CD4-positive, alpha-beta T cell treated with Interleukin-1 beta for 1 hour (primary cell): Measurements from ENCODE around the gene ZFR2.
"Not testable (repeated sequence)": the region's sequence is repeated elsewhere in the genome, so short reads cannot be mapped to it uniquely, and the experiment has no call there.

Experiments used
- DNase-seq, 2 donors: peaks; one replicate each; pipeline ENCODE4 v3.0.0-alpha.2; 2020 to 2022

The ZFR2 gene

DNA sequence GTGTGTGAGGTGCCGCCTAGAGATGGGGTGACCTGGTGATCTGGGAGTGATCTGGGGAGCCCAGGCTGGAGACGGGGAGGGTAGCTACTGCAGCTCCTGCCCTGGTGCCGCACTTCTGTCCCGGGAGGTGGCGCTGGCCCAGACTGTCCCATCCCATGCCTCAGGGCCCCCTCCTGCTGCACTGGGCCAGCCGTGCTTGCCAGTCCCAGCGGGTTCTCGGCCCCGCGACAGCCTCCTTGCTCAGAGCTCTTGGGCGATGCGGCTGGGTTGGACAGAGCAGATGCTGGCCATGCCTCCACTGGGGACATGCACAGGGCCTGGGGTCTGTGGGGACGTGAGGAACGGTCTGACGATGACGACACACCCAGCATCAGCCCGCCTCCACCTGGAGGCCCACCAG lies 99.3 kb downstream of the ZFR2 start:
- DNase-seq, result no peak

- no peak for DNase-seq
Measured at GRCh38 chr19:3768748-3769099, 100.1 kb downstream of the ZFR2 start.

DNA sequence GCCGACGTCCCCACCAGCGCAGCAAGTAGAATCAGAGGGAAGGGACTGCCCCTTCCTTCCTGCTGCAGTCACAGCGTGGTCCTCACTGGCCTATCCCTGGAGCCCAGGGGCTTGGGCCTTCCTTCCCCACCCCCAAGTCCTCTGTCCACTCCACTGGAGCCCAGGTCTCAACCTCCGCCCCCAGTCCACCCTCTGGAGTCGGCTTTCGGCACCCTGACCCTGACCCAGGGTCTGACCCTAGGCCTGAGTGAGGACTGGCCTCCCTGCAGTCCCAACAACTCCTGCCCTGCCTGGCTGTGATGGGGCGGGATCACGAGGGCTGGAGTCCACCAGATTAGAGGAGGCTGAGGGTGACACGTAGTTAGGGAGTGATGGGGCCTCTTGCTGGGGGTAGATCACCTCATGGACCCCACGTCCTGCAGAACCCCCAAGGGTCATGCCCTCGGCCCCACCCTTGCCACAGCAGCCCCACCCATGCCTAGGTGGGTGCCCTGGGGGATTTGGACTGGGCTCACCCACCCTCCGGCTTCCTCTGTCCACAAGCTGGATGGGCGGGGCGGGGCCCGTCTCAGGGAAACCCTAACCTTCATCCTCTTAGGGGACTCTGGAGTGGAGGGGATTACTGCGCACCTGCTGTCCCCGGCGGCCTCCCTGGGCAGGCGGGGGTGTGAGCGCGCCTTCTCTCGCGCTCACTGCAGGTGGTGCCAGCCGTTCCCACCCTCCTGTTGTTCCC lies 100.7 kb downstream of the ZFR2 start:
- no peak for DNase-seq

- no peak for DNase-seq
Measured at GRCh38 chr19:3767050-3767449, 101.8 kb downstream of the ZFR2 start.

- DNase-seq, result no peak
Measured at GRCh38 chr19:3766520-3766919, 102.3 kb downstream of the ZFR2 start.

- not testable (repeated sequence) for DNase-seq
Measured at GRCh38 chr19:3765757-3766156, 103.1 kb downstream of the ZFR2 start.

- no peak for DNase-seq
Measured at GRCh38 chr19:3765121-3765520, 103.7 kb downstream of the ZFR2 start.

DNA sequence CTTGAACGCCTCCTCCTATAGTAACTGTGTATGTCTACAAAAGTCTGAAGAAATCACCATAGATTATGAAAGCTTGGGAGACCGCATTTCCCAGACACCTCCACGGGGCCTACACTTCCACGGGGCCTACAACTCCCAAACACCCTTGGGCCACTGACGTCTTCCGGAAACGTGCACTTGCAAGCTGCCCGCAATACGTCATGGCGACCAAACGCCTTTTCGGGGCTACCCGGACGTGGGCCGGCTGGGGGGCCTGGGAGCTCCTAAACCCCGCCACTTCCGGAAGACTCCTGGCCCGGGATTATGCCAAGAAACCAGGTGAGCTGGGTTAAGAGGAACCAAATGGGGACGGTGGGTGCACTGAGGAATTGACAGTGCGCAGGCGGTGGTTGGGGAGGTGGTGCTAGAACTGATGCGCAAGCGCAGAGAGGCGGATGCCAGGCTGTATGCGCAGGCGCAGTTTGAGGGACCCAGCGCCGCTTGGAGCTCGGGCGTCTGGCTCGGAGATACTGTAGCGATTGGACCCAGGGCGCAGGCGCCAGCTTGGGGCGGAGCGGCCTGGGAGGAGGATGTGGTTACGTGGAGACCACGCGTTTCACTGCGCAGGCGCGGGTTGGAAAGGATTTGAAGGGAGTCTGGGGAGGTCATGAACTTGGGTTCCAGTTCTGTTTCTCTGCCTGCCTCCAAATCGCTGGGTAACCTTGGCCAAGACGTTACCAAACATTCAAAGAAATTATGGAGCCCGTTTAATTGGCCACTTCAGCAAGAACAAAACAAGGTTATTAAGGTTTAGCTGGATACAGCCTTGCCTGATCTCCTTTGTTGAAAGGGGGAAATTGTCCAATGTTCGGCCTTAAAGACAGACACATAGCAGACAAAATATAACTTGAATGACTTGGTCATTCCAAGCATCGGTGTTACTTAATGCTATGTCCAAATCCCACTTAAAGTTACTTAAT lies 106.1 kb downstream of the ZFR2 start, which contains the start of gene MRPL54:
Gene MRPL54, plus strand, starts transcription at position 182 of the 959 bp plus-strand sequence. Its CDS starts 19 bp downstream, at position 201.
- DNase-seq, result peak; percentile 99 to 100

GRCh38 chr19:3762130-3762473 lies 106.7 kb downstream of the ZFR2 start:
- DNase-seq, result no peak

- peak; percentile 95 to 97 for DNase-seq
Measured at GRCh38 chr19:3761382-3762129, 107.3 kb downstream of the ZFR2 start, which contains the start of gene APBA3. Gene APBA3, minus strand, starts transcription at chr19:3761692. Its CDS starts 1,428 bp downstream, at chr19:3760264.

DNA sequence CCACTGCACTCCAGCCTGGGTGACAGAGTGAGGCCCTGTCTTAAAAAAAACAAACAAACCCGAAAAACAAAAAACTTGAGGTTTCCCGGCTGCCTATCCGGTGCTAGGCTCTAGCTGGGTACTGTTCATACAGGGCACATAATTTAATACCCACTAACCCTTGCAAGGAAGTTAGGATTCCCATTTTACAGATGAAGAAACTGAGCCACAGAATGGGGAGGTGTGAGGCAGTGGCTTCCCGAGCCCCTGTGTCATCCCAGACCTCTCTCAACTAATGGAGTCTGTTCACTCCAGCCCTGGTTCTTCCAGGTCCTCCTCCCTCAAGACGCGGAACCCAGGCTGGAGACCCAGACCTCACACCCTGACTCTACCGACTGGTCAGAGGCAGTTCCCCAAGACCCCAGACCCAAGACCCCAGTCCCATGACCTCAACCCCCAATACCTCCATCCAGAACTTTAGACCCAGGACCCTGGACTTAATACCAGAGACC lies 107.9 kb downstream of the ZFR2 start:
- peak; percentile 19 to 56 for DNase-seq

- no peak for DNase-seq
Measured at GRCh38 chr19:3759482-3760254, 109.2 kb downstream of the ZFR2 start.

GRCh38 chr19:3758297-3758696 lies 110.5 kb downstream of the ZFR2 start:
- DNase-seq, result not testable (repeated sequence)

DNA sequence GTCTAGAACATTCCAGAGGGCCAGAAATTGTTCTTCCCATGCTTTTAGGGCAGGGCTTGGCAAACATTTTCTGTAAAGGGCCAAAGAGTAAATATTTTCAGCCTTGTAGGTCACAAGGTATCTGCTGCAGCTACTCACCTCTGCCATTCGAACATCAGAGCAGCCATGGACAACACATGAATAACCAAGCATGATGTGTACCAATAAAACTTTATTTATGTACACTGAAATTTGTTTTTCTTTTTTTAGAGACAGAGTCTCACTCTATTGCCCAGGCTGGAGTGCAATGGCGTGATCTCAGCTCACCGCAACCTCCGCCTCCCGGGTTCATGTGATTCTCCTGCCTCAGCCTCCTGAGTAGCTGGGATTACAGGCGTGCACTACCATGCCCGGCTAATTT lies 111.1 kb downstream of the ZFR2 start:
- not testable (repeated sequence) for DNase-seq
